HEK293 (cell line): ENCODE measurements around the gene MESP2.
A peak's percentile ranks its signal among the peaks of the same experiment; 100 is the strongest.

Experiments used
- CTCF ChIA-PET: fragments of 350-600 bp; formaldehyde crosslinking; extraction: SDS; loops from one replicate; lab custom pipeline; 2021; ENCODE audit warnings: antibody characterized with exemption; lab: Yijun Ruan, JAX
- POLR2A ChIA-PET: fragments of 300-600 bp; formaldehyde crosslinking; extraction: SDS; loops from one replicate; lab custom pipeline; 2020; ENCODE audit warnings: antibody characterized with exemption, inconsistent platforms; lab: Yijun Ruan, JAX
- H3K27ac ChIP-seq: fragments of 200-500 bp; sonication (Bioruptor generic); 2 replicates; pipeline ENCODE4 v1.5.1; 2014; ENCODE audit warnings: low read depth, low read length, control low read depth, inconsistent platforms; ENCODE audit errors: extremely low read depth
- H3K36me3 ChIP-seq, 2 experiments: fragments of 200-500 bp in 1 of 2; sonication (Bioruptor generic) in 1 of 2; 1 replicate in 1 of 2; 2 replicates in 1 of 2; pipeline ENCODE4 v1.5.1; 2014 to 2017; ENCODE audit warnings: inconsistent platforms in 2 of 2, low read length in 2 of 2; ENCODE audit not compliant: control insufficient read depth in 2 of 2, insufficient read depth in 1 of 2
- H3K4me1 ChIP-seq: fragments of 200-500 bp; sonication (Bioruptor generic); 2 replicates; pipeline ENCODE4 v1.5.1; 2014; ENCODE audit warnings: mild to moderate bottlenecking, low read length, inconsistent platforms; ENCODE audit not compliant: control insufficient read depth, insufficient read depth
- H3K4me3 ChIP-seq: 2 replicates; pipeline ENCODE4 v1.5.1; 2011; ENCODE audit warnings: low read depth, mild to moderate bottlenecking, control low read depth, low read length, moderate library complexity
- H3K9me3 ChIP-seq: fragments of 200-500 bp; sonication (Bioruptor generic); 2 replicates; pipeline ENCODE4 v1.5.1; 2014; ENCODE audit warnings: low read depth, low read length, inconsistent platforms; ENCODE audit not compliant: control insufficient read depth, insufficient read depth
- HIC1 ChIP-seq: fragments of 450-650 bp; formaldehyde crosslinking; IDR thresholded peaks from 2 replicates; pipeline ENCODE4 v1.5.1; 2016; ENCODE audit warnings: missing biosample characterization, missing genetic modification characterization
- MEIS1 ChIP-seq: sonication (generic); formaldehyde crosslinking; IDR thresholded peaks from 2 replicates; pipeline ENCODE4 v1.8.1; 2022; ENCODE audit warnings: missing genetic modification reagents, mild to moderate bottlenecking, borderline replicate concordance
- MYNN ChIP-seq: fragments of 450-650 bp; formaldehyde crosslinking; IDR thresholded peaks from 2 replicates; pipeline ENCODE4 v1.5.1; 2016; ENCODE audit warnings: missing biosample characterization, missing genetic modification characterization, borderline replicate concordance
- PRDM10 ChIP-seq: fragments of 450-650 bp; formaldehyde crosslinking; IDR thresholded peaks from 2 replicates; pipeline ENCODE4 v1.5.1; 2016; ENCODE audit warnings: missing biosample characterization, missing genetic modification characterization
- PRDM6 ChIP-seq: fragments of 450-650 bp; formaldehyde crosslinking; IDR thresholded peaks from 2 replicates; pipeline ENCODE4 v1.5.1; 2017; ENCODE audit warnings: missing biosample characterization, missing genetic modification characterization
- SALL2 ChIP-seq: fragments of 450-650 bp; formaldehyde crosslinking; IDR thresholded peaks from 2 replicates; pipeline ENCODE4 v1.5.0; 2017; ENCODE audit warnings: missing biosample characterization, mild to moderate bottlenecking, missing genetic modification characterization, borderline replicate concordance
- SCRT1 ChIP-seq: fragments of 450-650 bp; formaldehyde crosslinking; IDR thresholded peaks from 2 replicates; pipeline ENCODE4 v1.5.1; 2016; ENCODE audit warnings: missing biosample characterization, missing genetic modification characterization, borderline replicate concordance
- SCRT2 ChIP-seq: fragments of 450-650 bp; formaldehyde crosslinking; IDR thresholded peaks from 2 replicates; pipeline ENCODE4 v1.5.1; 2016; ENCODE audit warnings: missing biosample characterization, missing genetic modification characterization
- TRIM28 ChIP-seq: IDR thresholded peaks from 2 replicates; pipeline ENCODE4 v1.6.1; 2011; ENCODE audit warnings: low read length, control low read depth, borderline replicate concordance
- ZEB2 ChIP-seq: fragments of 450-650 bp; formaldehyde crosslinking; IDR thresholded peaks from 2 replicates; pipeline ENCODE4 v1.5.1; 2016; ENCODE audit warnings: missing biosample characterization, missing genetic modification characterization
- ZNF114 ChIP-seq: fragments of 450-650 bp; formaldehyde crosslinking; IDR thresholded peaks from 2 replicates; pipeline ENCODE4 v1.5.0; 2017; ENCODE audit warnings: missing biosample characterization, missing genetic modification characterization
- ZNF155 ChIP-seq: fragments of 450-650 bp; formaldehyde crosslinking; IDR thresholded peaks from 2 replicates; pipeline ENCODE4 v1.5.1; 2016; ENCODE audit warnings: missing biosample characterization, missing genetic modification characterization
- ZNF23 ChIP-seq: fragments of 450-650 bp; formaldehyde crosslinking; IDR thresholded peaks from 2 replicates; pipeline ENCODE4 v1.5.1; 2016; ENCODE audit warnings: missing biosample characterization, missing genetic modification characterization, borderline replicate concordance
- ZNF239 ChIP-seq: fragments of 450-650 bp; formaldehyde crosslinking; IDR thresholded peaks from 2 replicates; pipeline ENCODE4 v1.5.1; 2016; ENCODE audit warnings: missing biosample characterization, missing genetic modification characterization
- ZNF335 ChIP-seq: fragments of 450-650 bp; formaldehyde crosslinking; conservative IDR thresholded peaks from 2 replicates; pipeline ENCODE4 v1.5.1; 2016; ENCODE audit warnings: missing biosample characterization, missing genetic modification characterization
- ZNF391 ChIP-seq: fragments of 450-650 bp; formaldehyde crosslinking; IDR thresholded peaks from 2 replicates; pipeline ENCODE4 v1.5.1; 2016; ENCODE audit warnings: low read depth, missing biosample characterization, missing genetic modification characterization, borderline replicate concordance
- ZNF510 ChIP-seq: fragments of 450-650 bp; formaldehyde crosslinking; IDR thresholded peaks from 2 replicates; pipeline ENCODE4 v1.5.1; 2018; ENCODE audit warnings: mild to moderate bottlenecking, missing genetic modification characterization, missing biosample characterization; ENCODE audit not compliant: insufficient replicate concordance
- ZNF544 ChIP-seq: fragments of 450-650 bp; formaldehyde crosslinking; IDR thresholded peaks from 2 replicates; pipeline ENCODE4 v1.5.0; 2017; ENCODE audit warnings: missing biosample characterization, missing genetic modification characterization
- ZNF561 ChIP-seq: fragments of 450-650 bp; IDR thresholded peaks from 2 replicates; pipeline ENCODE4 v1.5.1; 2018; ENCODE audit warnings: missing biosample characterization, missing genetic modification characterization, borderline replicate concordance
- ZNF596 ChIP-seq: fragments of 450-650 bp; IDR thresholded peaks from 2 replicates; pipeline ENCODE4 v1.5.0; 2018; ENCODE audit warnings: missing biosample characterization, mild to moderate bottlenecking, missing genetic modification characterization, moderate library complexity
- ZNF629 ChIP-seq: fragments of 450-650 bp; formaldehyde crosslinking; IDR thresholded peaks from 2 replicates; pipeline ENCODE4 v1.5.1; 2017; ENCODE audit warnings: missing biosample characterization, missing genetic modification characterization
- ZNF677 ChIP-seq: fragments of 450-650 bp; IDR thresholded peaks from 2 replicates; pipeline ENCODE4 v1.5.0; 2018; ENCODE audit warnings: missing biosample characterization, mild to moderate bottlenecking, missing genetic modification characterization, moderate library complexity
- ZSCAN23 ChIP-seq: fragments of 450-650 bp; formaldehyde crosslinking; IDR thresholded peaks from 2 replicates; pipeline ENCODE4 v1.5.1; 2016; ENCODE audit warnings: missing biosample characterization, missing genetic modification characterization
- ZSCAN30 ChIP-seq: fragments of 450-650 bp; IDR thresholded peaks from 2 replicates; pipeline ENCODE4 v1.5.1; 2018; ENCODE audit warnings: missing biosample characterization, mild to moderate bottlenecking, missing genetic modification characterization, moderate library complexity
- TF ChIP-seq, protein P1 (sequence below): fragments of 450-650 bp; IDR thresholded peaks from 2 replicates; pipeline ENCODE4 v1.5.1; 2018; ENCODE audit warnings: missing biosample characterization, mild to moderate bottlenecking, missing genetic modification characterization
- TF ChIP-seq, protein P2 (sequence below): fragments of 450-650 bp; formaldehyde crosslinking; IDR thresholded peaks from 2 replicates; pipeline ENCODE4 v1.5.1; 2017; ENCODE audit warnings: missing biosample characterization, missing genetic modification characterization

MESP2 gene

GRCh38 chr15:89750560-89751542, 25.3 kb upstream of the MESP2 start, which contains the start of gene MESP1:
Gene MESP1 (minus strand): TSS chr15:89751249. CDS start chr15:89751231, 18 bp downstream.
- Histone ChIP-seq H3K4me3 (peak within 1 kb of the TSS; percentile 54), H3K36me3 (no peaks in the 10 kb centered on the region; a peak in 1 of 3 replicates), H3K4me1 (peaks cover 8% of the 10 kb centered on the region; the same call in 1 of the 2 replicates), H3K27ac (peak within 1 kb of the TSS; percentile 77; the same call in 1 of the 2 replicates), H3K9me3 (no peaks in the 10 kb centered on the region)
- ChIA-PET CTCF (interaction anchor here (0.6 to 17.0 kb wide), 9 partner anchors 10 to 343 kb away, joined by 3 to 344 read pairs (median 4); no protein-coding TSS in a partner anchor), POLR2A (interaction anchor here (0.7 to 2.1 kb wide), 6 partner anchors 10 to 251 kb away, joined by 3 to 8 read pairs (median 3); partner anchors contain the start of gene AP3S2)
- TF ChIP-seq ZNF335 (tag by site-specific recombination) (peak; percentile 38; the same call in 1 of the 2 replicates), ZNF544 (tag by site-specific recombination) (no peak), ZNF629 (tag by site-specific recombination) (no peak), ZNF561 (peak; percentile 75), PRDM6 (no peak), SALL2 (tag by site-specific recombination) (no peak), ZNF155 (no peak), ZNF596 (tag by site-specific recombination) (no peak), TRIM28 (no peak), ZNF23 (tag by site-specific recombination) (no peak), MEIS1 (CRISPR knock-in tag) (no peak), ZNF391 (tag by site-specific recombination) (no peak), SCRT2 (tag by site-specific recombination) (peak; percentile 97), ZSCAN30 (tag by site-specific recombination) (peak; percentile 68), ZEB2 (tag by site-specific recombination) (no peak), MYNN (tag by site-specific recombination) (no peak), ZNF510 (tag by site-specific recombination) (no peak), SCRT1 (tag by site-specific recombination) (peak; percentile 62; the same call in 1 of the 2 replicates), ZSCAN23 (tag by site-specific recombination) (no peak), ZNF677 (0 out of 2 replicates have a peak, but pooled peaks have one; percentile 40), ZNF239 (tag by site-specific recombination) (no peak), PRDM10 (tag by site-specific recombination) (no peak), HIC1 (no peak), ZNF114 (tag by site-specific recombination) (no peak)
- TF ChIP-seq, protein P1, sequence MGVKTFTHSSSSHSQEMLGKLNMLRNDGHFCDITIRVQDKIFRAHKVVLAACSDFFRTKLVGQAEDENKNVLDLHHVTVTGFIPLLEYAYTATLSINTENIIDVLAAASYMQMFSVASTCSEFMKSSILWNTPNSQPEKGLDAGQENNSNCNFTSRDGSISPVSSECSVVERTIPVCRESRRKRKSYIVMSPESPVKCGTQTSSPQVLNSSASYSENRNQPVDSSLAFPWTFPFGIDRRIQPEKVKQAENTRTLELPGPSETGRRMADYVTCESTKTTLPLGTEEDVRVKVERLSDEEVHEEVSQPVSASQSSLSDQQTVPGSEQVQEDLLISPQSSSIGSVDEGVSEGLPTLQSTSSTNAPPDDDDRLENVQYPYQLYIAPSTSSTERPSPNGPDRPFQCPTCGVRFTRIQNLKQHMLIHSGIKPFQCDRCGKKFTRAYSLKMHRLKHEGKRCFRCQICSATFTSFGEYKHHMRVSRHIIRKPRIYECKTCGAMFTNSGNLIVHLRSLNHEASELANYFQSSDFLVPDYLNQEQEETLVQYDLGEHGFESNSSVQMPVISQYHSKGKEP (tag by site-specific recombination), result no peak
- TF ChIP-seq, protein P2, sequence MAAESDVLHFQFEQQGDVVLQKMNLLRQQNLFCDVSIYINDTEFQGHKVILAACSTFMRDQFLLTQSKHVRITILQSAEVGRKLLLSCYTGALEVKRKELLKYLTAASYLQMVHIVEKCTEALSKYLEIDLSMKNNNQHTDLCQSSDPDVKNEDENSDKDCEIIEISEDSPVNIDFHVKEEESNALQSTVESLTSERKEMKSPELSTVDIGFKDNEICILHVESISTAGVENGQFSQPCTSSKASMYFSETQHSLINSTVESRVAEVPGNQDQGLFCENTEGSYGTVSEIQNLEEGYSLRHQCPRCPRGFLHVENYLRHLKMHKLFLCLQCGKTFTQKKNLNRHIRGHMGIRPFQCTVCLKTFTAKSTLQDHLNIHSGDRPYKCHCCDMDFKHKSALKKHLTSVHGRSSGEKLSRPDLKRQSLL, result peak; percentile 77
